Retinal pigment epithelial cell (primary cell): ENCODE measurements around the gene VILL.
"Not testable (repeated sequence)": the region's sequence is repeated elsewhere in the genome, so short reads cannot be mapped to it uniquely, and the experiment has no call there.

Experiments used
- DNase-seq: peaks from one replicate; pipeline ENCODE4 v3.0.0-alpha.2; 2010; ENCODE audit warnings: low read depth
- H3K4me3 ChIP-seq: 2 replicates; pipeline ENCODE4 v1.5.1; 2011; ENCODE audit warnings: mild to moderate bottlenecking, low read length, control low read depth, moderate library complexity
- CTCF ChIP-seq: conservative IDR thresholded peaks from 2 replicates; pipeline ENCODE4 v1.5.1; 2011; ENCODE audit warnings: low read depth, low read length, control low read depth, inconsistent platforms

VILL gene

GRCh38 chr3:37969596-37970100 lies 20.9 kb upstream of the VILL start:
- no peak for TF ChIP-seq CTCF
- no peak for DNase-seq
- no peak overlapping the region for H3K4me3 ChIP-seq

- no peak overlapping the region for H3K4me3 ChIP-seq
- no peak for DNase-seq
- TF ChIP-seq CTCF, result no peak
These were observed 19.8 kb upstream of the VILL start for GRCh38 chr3:37970802-37971201.

- no peak for TF ChIP-seq CTCF
- no peak overlapping the region for H3K4me3 ChIP-seq
- DNase-seq, result no peak
These were observed 19.1 kb upstream of the VILL start for GRCh38 chr3:37971467-37971866.

GRCh38 chr3:37972056-37972455 lies 18.5 kb upstream of the VILL start:
- DNase-seq, H3K4me3 ChIP-seq: not testable (repeated sequence)

GRCh38 chr3:37973246-37974054 lies 17.1 kb upstream of the VILL start:
- no peak overlapping the region for H3K4me3 ChIP-seq
- DNase-seq, result no peak
- no peak for TF ChIP-seq CTCF

DNA sequence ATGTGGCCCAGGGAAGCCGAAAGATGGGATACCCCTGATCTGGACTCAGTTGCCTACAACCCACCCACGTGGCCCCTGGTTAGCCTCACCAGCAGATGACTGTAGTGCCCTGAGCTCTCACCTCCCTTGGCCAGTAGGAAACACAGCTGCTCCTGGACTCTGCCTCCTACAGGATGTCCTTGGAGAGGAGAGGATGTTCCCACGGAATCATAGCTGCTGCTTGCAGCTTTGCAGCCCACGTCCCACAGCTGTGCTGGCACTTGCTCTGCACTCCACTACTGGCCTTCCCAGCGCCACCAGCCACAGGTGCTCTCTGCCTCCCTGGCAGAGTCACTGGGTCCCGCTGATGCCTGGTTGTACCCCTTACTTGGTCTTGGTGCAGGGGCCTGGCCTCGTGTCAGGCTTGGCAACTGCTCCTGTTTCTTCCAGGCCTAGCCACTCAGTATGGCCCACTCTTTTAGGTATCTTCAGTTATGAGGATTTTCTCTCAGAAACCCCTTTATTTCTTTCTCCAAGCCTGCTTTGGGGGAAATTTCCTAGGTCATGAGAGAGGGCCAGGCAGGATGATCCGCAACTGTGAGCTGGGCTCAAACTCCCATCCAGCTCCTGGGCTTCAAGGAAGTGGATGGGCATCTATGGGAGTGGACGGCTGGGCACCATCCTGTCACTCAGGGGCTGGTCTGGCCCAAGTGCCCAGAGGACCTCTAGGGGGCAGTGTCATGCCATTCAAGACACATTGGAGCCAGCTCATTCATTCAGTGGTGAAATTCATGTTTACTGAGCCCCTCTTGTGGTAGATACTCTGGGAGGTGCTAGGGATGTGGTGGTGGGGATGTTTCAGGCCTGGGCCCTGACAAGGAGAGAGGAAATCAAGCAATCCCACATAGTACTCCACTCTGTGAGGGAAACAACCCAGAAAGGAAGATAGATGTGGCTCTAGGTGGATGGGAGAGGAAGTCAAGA lies 16.2 kb upstream of the VILL start:
- DNase-seq, result no peak
- no peak overlapping the region for H3K4me3 ChIP-seq
- TF ChIP-seq CTCF, result peak; percentile 89
